Endothelial cell (in vitro differentiated cells): Measurements from ENCODE around the gene RESF1. TPM values are rescaled to one million over a fixed set of nuclear protein-coding genes. Genes with fewer than 3 reads are reported as not detected.
A peak's percentile ranks its signal among the peaks of the same experiment; 100 is the strongest.

ENCODE experiments used
- DNase-seq: peaks from one replicate; pipeline ENCODE4 v3.0.0; 2021; ENCODE audit warnings: low spot score
- H3K27ac Mint-ChIP-seq: one replicate; pipeline ENCODE4 v1.8.0; 2021; ENCODE audit warnings: mixed read lengths, inconsistent platforms; ENCODE audit not compliant: unreplicated experiment
- H3K27me3 Mint-ChIP-seq: one replicate; pipeline ENCODE4 v1.8.0; 2021; ENCODE audit warnings: mild to moderate bottlenecking, moderate library complexity, mixed read lengths, inconsistent platforms; ENCODE audit not compliant: unreplicated experiment
- H3K36me3 Mint-ChIP-seq: one replicate; pipeline ENCODE4 v1.8.0; 2021; ENCODE audit warnings: mild to moderate bottlenecking, low read depth, mixed read lengths, inconsistent platforms; ENCODE audit not compliant: unreplicated experiment
- H3K4me1 Mint-ChIP-seq: one replicate; pipeline ENCODE4 v1.8.0; 2021; ENCODE audit warnings: mild to moderate bottlenecking, mixed read lengths, inconsistent platforms; ENCODE audit not compliant: unreplicated experiment
- H3K4me3 Mint-ChIP-seq: one replicate; pipeline ENCODE4 v1.8.0; 2021; ENCODE audit warnings: mild to moderate bottlenecking, mixed read lengths, inconsistent platforms; ENCODE audit not compliant: unreplicated experiment
- H3K9me3 Mint-ChIP-seq: one replicate; pipeline ENCODE4 v1.8.0; 2021; ENCODE audit warnings: mixed read lengths, inconsistent platforms; ENCODE audit not compliant: unreplicated experiment
- CTCF ChIP-seq: fragments of 200-600 bp; sonication (generic); IDR thresholded peaks from one replicate; pipeline ENCODE4 v1.5.0; 2021; ENCODE audit warnings: antibody characterized with exemption; ENCODE audit not compliant: unreplicated experiment
- total RNA-seq: library from RNA; stranded (reverse); fragmentation: NEBNext Ultra II Directional; extraction: Animal tissue kit (Norgen Biotek cat#: 25700); gene quantifications from one replicate; pipeline ENCODE4 v1.2.1, GENCODE V29; 2021; ENCODE audit not compliant: unreplicated experiment

RESF1 gene
- total RNA-seq, 1 donor from 2014 or later = 104 TPM

- peaks cover 11% of the 10 kb centered on the region for H3K9me3 Mint-ChIP-seq
- H3K27ac Mint-ChIP-seq = no peak overlapping the region
- H3K27me3 Mint-ChIP-seq = peaks cover 4% of the 10 kb centered on the region
- no peak overlapping the region for H3K4me3 Mint-ChIP-seq
- no peak for DNase-seq
- no peak for TF ChIP-seq CTCF
- no peaks in the 10 kb centered on the region for H3K4me1 Mint-ChIP-seq
- H3K36me3 Mint-ChIP-seq = peaks cover 82% of the 10 kb centered on the region
Observed at GRCh38 chr12:31984806-31985591, 25.8 kb downstream of the RESF1 start.

GRCh38 chr12:31985832-31986231 is 26.6 kb downstream of the RESF1 start:
- Mint-ChIP-seq H3K4me1 (no peaks in the 10 kb centered on the region), H3K9me3 (peaks cover 11% of the 10 kb centered on the region), H3K27ac (no peak overlapping the region), H3K27me3 (peaks cover 4% of the 10 kb centered on the region), H3K4me3 (no peak overlapping the region), H3K36me3 (peaks cover 81% of the 10 kb centered on the region)
- no peak for DNase-seq
- TF ChIP-seq CTCF = no peak

- Mint-ChIP-seq H3K4me1 (no peaks in the 10 kb centered on the region), H3K36me3 (peaks cover 57% of the 10 kb centered on the region), H3K4me3 (peak overlapping the region; percentile 48), H3K9me3 (no peaks in the 10 kb centered on the region), H3K27ac (no peak overlapping the region), H3K27me3 (peaks cover 3% of the 10 kb centered on the region)
- no peak for TF ChIP-seq CTCF
- DNase-seq = no peak
Observed at GRCh38 chr12:31989571-31990362, 30.6 kb downstream of the RESF1 start.

GRCh38 chr12:31991146-31991545 is 31.9 kb downstream of the RESF1 start:
- H3K9me3 Mint-ChIP-seq = no peaks in the 10 kb centered on the region
- no peaks in the 10 kb centered on the region for H3K27me3 Mint-ChIP-seq
- H3K27ac Mint-ChIP-seq = no peak overlapping the region
- H3K36me3 Mint-ChIP-seq = peaks cover 43% of the 10 kb centered on the region
- TF ChIP-seq CTCF = no peak
- no peaks in the 10 kb centered on the region for H3K4me1 Mint-ChIP-seq
- peak overlapping the region; percentile 50 for H3K4me3 Mint-ChIP-seq
- DNase-seq = no peak

GRCh38 chr12:31991815-31992214 is 32.6 kb downstream of the RESF1 start:
- no peak overlapping the region for H3K4me3 Mint-ChIP-seq
- no peak for TF ChIP-seq CTCF
- no peaks in the 10 kb centered on the region for H3K4me1 Mint-ChIP-seq
- H3K27ac Mint-ChIP-seq = peak overlapping the region; percentile 8
- H3K36me3 Mint-ChIP-seq = peaks cover 37% of the 10 kb centered on the region
- no peaks in the 10 kb centered on the region for H3K9me3 Mint-ChIP-seq
- no peaks in the 10 kb centered on the region for H3K27me3 Mint-ChIP-seq
- DNase-seq = no peak
